Hindlimb muscle (tissue), 1 donor: ENCODE results near the gene PSMD1. TPM values are rescaled to one million over a fixed set of nuclear protein-coding genes. Genes with fewer than 3 reads are reported as not detected.
"Not testable (repeated sequence)": the region's sequence is repeated elsewhere in the genome, so short reads cannot be mapped to it uniquely, and the experiment has no call there.

ENCODE experiments used
- DNase-seq: peaks from one replicate; pipeline ENCODE4 v3.0.0-alpha.2; 2013
- polyA plus RNA-seq: library from polyadenylated mRNA; unstranded; fragments of 120-200 nt; gene quantifications from one replicate; pipeline ENCODE4 v1.2.1, GENCODE V29; 2013; ENCODE audit not compliant: insufficient read length

Gene PSMD1
- polyA plus RNA-seq, 1 donor = 69.0 TPM

DNA sequence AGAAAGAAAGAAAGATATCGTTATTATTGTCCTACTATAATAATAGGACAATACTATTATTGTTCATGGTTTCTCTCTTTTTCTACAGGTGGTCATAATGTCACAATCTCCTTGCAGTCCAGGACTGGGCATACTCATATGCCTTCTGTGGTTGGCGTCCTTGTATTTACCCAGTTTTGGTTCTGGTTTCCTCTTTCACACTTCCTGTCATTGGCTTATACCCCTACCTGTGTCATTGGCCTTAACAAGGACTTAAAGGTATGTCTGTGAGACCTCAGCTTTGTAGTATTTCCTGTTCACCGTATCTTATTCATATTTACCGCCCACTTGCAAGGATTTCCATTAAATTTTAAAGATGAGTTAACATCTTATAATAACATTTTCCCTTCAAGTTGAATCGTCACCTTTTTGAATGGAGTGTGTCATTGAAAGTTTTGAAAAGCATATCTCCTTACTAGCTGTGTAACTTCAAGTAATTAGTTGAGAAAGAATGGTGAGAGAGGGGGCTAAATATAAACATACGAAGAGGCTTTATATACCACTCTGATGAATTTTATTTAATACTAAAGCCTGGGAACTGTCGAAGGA is 104.7 kb downstream of the PSMD1 start:
- no peak for DNase-seq

GRCh38 chr2:231161877-231162329 is 105.2 kb downstream of the PSMD1 start:
- no peak for DNase-seq

DNA sequence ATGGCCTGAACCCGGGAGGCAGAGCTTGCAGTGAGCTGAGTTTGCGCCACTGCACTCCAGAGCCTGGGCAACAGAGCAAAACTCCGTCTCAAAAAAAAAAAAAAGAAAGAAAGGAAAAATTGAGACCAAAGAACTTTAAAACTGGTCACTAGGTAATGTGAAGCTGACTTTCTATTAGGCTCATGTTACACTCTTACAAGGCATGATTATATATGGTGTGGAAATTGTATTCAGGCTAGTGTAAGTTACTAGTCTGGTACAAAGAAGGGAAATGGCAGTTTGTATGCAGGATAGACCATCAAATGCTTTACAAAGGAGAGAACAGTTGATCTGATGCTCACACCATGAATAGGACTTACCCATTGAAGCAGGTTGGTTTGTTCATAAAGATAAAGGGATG is 106.3 kb downstream of the PSMD1 start:
- no peak for DNase-seq

DNA sequence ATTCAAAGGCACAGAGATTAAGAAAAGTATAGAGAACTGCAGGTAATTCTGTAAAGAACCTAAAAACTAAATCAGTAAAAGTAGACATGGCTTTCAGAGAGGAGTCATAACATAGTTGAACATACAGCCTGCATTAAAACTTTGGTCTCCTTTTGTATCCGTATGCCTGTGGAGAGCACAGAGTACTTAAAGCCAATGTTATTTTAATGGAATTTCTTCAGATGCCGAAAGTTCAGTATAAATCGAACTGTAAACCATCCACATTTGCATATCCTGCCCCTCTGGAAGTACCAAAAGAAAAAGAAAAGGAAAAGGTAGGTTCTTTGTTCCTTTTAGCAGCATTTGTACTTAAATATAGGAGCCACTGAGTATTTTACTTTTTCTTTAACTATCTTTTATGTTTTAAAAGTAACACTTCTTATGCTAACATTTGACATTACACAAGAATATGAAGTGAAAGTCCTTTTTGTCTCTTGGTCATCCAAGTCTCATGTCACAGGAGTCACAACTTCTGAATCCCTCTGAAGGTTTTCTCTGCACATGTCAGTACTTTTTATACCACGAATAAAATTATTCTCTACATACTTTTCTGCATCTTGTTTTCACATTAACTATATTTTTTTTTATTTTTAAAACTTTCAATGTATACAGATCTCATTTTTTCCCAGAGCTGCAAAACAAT is 106.9 kb downstream of the PSMD1 start:
- DNase-seq = no peak

GRCh38 chr2:231167745-231168459 is 111.2 kb downstream of the PSMD1 start:
- no peak for DNase-seq

- no peak for DNase-seq
Measured at GRCh38 chr2:231168460-231169139, 111.9 kb downstream of the PSMD1 start.

GRCh38 chr2:231169488-231169887 is 112.8 kb downstream of the PSMD1 start:
- DNase-seq = peak; percentile 19

GRCh38 chr2:231170055-231170454 is 113.4 kb downstream of the PSMD1 start:
- DNase-seq = no peak

- no peak for DNase-seq
Measured at GRCh38 chr2:231172025-231172424, 115.4 kb downstream of the PSMD1 start.

GRCh38 chr2:231174211-231174651 is 117.6 kb downstream of the PSMD1 start:
- DNase-seq = no peak

DNA sequence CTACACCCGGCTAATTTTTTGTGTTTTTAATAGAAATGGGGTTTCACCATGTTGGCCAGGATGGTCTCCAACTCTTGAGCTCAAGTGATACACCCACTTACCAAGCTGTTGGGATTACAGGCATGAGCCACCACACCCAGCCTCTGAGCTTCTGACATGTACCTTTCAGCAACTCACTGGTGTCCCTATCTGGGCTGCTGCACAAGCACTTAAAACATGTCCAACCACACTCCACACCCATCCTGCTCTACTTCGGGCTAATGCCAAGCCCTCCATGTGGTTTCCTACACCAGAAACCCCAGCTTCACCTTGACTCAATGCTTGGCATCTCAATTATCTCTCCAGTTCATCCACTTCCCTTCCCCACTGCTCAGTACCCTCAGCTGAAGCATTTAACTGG is 119.4 kb downstream of the PSMD1 start:
- no peak for DNase-seq

DNA sequence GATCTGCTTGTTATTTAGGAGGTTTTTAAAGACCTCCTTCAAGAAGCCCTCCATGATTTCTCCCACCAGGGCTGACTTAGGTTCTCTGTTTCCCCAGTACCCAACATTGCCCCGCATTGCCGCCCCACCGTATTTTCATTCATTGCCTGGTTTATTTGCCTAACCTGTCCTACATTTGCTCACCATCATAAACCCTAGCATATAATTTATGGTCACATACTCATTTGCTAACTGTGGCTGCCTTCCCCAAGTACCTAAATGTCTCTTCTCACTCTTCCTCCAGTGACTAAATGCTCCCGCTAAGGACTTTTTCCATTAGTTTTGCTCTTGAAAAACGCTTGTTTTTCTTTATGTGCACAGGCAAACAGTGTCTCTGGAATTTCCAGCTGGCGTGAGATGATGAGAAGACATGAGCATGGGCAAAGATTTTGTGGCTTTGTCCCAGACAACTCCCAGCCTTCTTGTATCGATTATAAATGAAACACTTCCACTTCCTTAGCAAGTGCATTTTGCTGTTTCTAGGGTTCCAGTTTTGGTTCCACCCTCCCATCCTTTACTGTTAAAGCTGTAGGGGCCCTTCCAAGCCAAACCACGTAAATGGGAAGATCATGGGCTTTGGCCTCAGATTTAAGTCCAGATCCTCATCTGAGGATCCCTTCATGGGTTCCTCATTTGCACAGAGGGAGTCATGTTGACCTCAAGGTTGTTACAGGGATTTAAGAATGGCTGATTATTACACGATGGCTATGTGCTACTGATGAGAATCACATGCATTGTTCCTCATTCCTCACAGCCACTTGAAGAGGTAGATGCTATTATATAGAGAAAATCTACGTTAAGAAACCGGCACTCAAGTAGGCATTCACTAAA is 120.7 kb downstream of the PSMD1 start:
- no peak for DNase-seq

DNA sequence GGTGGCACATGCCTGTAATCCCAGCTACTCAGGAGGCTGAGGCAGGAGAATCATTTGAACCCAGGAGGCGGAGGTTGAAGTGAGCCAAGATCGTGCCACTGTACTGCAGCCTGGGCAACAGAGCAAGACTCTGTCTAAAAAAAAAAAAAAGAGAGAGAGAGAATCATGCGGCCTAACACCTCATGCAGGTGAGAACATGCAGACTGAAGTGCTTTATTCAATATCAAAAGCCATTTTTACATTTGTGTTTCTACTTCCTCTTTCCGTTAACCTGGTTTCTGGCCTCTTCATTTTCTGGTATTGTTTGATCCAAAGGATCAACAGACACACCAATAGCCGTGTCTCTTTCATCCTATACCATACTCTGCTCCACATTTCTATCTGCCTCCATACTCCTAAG is 122.1 kb downstream of the PSMD1 start:
- not testable (repeated sequence) for DNase-seq

DNA sequence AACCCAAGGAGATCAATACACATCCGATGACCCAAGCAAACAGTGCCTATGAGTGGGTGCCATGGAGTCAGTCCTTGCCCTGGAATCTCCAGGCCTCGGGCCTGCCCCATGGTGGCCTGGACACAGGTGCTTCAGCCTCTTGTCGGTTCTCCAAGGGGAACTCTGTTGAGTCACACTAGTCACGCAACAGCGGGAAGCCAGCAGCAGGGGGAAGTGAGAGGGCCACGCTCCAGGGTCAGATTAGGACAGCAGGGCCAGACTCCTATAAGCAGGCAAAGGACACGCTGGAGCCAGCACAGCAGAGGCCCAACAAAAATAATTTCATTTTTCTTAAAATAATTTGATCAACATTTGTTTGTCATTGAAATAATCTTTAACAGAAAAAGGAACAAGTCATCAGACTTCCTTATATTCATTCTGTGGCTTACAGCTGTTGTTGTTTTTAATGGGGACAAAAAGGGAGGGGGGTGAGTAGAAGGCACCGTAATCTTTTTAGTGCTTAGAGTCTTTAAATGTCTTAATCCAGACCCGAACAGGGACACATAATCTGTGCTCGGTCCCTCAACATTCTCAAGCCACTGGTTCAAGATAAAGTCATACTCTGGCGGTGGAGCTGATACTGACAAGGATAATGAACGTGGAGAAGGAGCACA is 125.3 kb downstream of the PSMD1 start:
- DNase-seq = no peak

GRCh38 chr2:231182513-231182899 is 125.8 kb downstream of the PSMD1 start:
- no peak for DNase-seq

DNA sequence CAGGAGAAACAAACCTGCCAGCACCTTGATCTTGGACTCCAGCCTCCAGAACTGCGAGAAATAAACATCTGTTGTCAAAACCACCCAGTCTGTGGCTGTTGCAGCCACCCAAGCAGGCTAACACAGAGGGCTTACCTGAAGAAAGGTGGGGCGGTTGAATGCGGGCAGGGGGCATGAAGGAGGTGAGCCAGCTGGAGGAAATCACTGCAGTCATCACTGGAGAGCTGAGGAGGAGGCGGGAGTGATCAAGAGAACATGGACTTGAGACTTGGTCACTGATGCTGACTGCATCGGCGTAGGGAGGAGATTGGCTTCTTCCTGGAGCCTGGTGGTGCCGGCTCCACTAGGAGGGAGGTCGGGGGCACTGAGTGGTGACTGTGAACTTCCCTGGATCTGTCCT is 127.2 kb downstream of the PSMD1 start:
- no peak for DNase-seq

GRCh38 chr2:231184319-231184718 is 127.7 kb downstream of the PSMD1 start:
- DNase-seq = no peak

DNA sequence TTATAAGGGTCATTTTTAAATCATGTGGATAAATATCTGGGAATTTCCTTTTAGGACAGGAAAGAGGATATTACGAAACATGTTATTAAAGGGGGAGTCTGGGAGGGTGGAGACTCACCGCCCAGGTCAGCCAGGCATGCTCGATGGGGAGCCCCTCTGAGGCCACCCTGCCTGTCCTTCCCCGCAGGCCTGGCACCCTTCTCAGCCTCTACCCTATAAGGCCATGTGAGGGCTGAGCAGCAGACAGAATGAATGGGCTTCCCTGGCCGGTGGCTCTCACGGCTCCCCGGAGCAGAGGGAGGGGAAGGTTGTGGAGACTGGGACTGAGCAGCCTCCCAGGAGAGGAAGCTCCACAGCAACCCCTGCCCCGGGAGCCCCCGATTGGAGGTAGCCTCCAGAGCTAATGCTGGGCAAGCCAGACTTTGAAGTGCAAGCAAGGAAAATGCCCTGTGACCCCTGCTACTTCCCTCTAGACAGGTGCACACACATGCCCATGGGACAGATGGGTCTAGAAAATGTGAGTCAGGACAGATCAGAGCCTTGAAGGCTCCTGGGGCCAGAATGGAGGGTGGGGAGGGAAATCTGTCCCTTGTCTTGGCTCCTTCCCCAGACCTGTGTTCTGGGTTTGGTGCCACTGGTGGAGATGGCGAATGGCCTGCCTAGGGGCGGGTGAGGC is 128.5 kb downstream of the PSMD1 start:
- DNase-seq = no peak

DNA sequence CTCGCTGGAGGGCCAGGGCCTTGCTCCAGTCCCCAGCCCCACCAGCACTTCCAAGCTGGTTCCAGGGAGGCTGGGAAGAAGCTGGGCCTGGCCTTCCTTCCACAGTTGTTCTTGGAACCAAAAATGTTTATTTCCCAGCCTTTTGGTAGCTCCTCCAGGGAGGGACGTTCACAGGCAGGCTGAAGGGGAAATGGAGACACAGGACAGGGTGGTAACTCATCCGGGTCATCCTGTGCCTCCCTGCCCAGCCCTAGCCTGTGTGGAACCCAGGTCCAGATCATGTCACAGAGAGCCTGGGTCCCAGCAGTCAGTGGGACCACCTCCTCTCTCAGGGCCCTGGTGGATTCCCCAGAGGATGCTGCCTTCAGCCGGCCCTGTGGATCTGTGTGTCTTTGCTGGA is 129.2 kb downstream of the PSMD1 start:
- no peak for DNase-seq

DNA sequence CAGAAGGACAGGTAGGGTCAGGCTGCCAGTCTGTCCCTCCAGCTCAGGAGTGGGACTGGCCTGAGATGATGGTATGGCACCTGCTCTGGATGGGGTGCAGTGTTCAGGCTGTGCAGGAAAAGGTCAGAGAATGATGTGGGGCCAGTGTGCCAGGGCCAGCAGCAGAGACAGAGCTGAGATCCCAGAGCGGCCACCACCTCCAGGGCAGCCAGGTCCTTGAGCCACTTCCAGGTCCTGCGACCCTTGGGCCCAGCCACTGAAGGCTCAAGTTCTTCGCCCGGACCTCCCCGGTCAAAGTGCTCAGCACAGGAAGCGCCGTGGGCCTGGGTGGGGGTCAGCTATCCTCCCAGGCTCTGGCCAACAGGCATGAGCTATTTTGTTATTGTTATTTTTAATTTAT is 129.7 kb downstream of the PSMD1 start:
- DNase-seq = no peak
